Measurements from ENCODE around the gene EPS8.
A peak's percentile ranks its signal among the peaks of the same experiment; 100 is the strongest.

- peak in 2 of 4 donors; percentile 16 to 24 for TF ChIP-seq POLR2AphosphoS5 (IDR thresholded peaks at IDR 0.05)
- TF ChIP-seq CTCF (IDR thresholded peaks at IDR 0.05), result no peak
- no peak for TF ChIP-seq POLR2A (IDR thresholded peaks at IDR 0.05)
Observed at GRCh38 chr12:15693228-15693911, 95.8 kb downstream of the EPS8 start.

All from sigmoid colon (tissue), 4 donors.